ENCODE results near the gene ZXDC.

DNA sequence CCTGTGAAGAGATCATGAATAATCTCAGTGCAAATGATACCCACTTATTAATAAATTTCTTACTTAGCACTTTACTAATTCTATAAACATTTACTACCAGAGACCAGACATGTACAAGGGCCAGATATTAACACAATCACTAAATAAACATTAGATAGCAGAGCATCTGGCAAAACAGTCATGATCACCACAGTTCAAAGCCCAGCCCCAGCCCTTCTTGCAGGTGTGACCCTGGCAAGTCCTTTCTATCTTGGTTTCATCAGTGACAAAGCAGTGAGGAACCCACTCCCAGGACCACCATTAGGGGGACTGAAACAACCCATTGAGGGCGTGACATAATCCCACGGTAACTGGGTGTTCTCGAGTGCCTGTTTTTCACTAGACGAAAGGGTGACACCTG lies 11.6 kb downstream of the ZXDC start:
- TF ChIP-seq, protein P1, sequence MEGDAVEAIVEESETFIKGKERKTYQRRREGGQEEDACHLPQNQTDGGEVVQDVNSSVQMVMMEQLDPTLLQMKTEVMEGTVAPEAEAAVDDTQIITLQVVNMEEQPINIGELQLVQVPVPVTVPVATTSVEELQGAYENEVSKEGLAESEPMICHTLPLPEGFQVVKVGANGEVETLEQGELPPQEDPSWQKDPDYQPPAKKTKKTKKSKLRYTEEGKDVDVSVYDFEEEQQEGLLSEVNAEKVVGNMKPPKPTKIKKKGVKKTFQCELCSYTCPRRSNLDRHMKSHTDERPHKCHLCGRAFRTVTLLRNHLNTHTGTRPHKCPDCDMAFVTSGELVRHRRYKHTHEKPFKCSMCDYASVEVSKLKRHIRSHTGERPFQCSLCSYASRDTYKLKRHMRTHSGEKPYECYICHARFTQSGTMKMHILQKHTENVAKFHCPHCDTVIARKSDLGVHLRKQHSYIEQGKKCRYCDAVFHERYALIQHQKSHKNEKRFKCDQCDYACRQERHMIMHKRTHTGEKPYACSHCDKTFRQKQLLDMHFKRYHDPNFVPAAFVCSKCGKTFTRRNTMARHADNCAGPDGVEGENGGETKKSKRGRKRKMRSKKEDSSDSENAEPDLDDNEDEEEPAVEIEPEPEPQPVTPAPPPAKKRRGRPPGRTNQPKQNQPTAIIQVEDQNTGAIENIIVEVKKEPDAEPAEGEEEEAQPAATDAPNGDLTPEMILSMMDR (IDR thresholded peaks at IDR 0.05), result no peak
- TF ChIP-seq EP300 (IDR thresholded peaks at IDR 0.05), result no peak

All from tibial nerve (tissue), 4 donors.